Neural progenitor cell (in vitro differentiated cells): ENCODE results near the gene CT45A1.
"Not testable (repeated sequence)": the region's sequence is repeated elsewhere in the genome, so short reads cannot be mapped to it uniquely, and the experiment has no call there.

Experiments
- EZH2 ChIP-seq: fragments of 200-600 bp; sonication (generic); IDR thresholded peaks from 2 replicates; pipeline ENCODE4 v1.6.1; 2017; ENCODE audit warnings: antibody characterized with exemption, mild to moderate bottlenecking, moderate library complexity
- EZH2phosphoT487 ChIP-seq: fragments of 200-600 bp; sonication (generic); IDR thresholded peaks from 2 replicates; pipeline ENCODE4 v1.6.1; 2017; ENCODE audit warnings: antibody characterized with exemption

DNA sequence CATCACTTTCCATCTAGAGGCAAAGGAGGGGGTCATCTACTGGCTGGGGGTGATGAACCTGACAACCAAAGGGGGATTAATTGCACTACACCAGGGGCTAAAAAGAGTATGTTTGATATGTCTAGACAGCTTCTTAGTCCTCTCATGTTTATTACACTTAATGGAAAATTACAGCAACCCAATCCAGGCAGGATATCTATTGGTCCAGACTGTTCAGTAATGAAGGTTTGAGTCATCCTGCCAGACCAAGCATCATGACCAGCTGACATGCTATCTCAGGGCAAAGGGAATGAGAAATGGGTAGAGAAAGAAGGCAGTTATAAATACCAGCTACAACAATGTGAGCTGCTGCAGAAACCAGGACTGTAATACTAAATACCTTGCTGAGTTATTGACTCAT is 40.5 kb upstream of the CT45A1 start:
- TF ChIP-seq EZH2, EZH2phosphoT487: not testable (repeated sequence)
